ENCODE results near the gene ITGA11. TPM values are rescaled to one million over a fixed set of nuclear protein-coding genes. Genes with fewer than 3 reads are reported as not detected.
"Not testable (repeated sequence)": the region's sequence is repeated elsewhere in the genome, so short reads cannot be mapped to it uniquely, and the experiment has no call there.

The ITGA11 gene
- total and polyA plus RNA-seq, 2 donors (not counting 1 experiment from before 2014, with no cell fraction given), result not detected

GRCh38 chr15:68399096-68400065 lies 32.6 kb downstream of the ITGA11 start:
- H3K4me2 ChIP-seq (replicated peaks; ENCODE audit: low read depth, low read length, poor library complexity, severe bottlenecking), result no peak overlapping the region

GRCh38 chr15:68397999-68398398 lies 34.0 kb downstream of the ITGA11 start:
- H3K27me3 Mint-ChIP-seq, result peaks cover 21% of the 10 kb centered on the region
- H4K20me1 ChIP-seq (ENCODE audit: control insufficient read depth, insufficient read depth, low read length, poor library complexity, severe bottlenecking); H3K4me2 ChIP-seq (replicated peaks; ENCODE audit: low read depth, low read length, poor library complexity, severe bottlenecking); intact Hi-C loops (cut with micrococcal nuclease); H3K4me3 ChIP-seq (ENCODE audit: control extremely low read depth in 1 of 5, extremely low read depth in 1 of 5, insufficient read depth in 1 of 5, low read depth in 2 of 5, low read length in 4 of 5); ATAC-seq (ENCODE audit: low read depth); H2AFZ ChIP-seq (ENCODE audit: insufficient read depth, low read depth, low read length, poor library complexity, severe bottlenecking); H3K27ac Mint-ChIP-seq; H3K79me2 ChIP-seq (ENCODE audit: control insufficient read depth, insufficient read depth, low read length); H3K9me3 Mint-ChIP-seq (ENCODE audit: insufficient read depth); CTCF ChIA-PET; H3K9ac ChIP-seq (ENCODE audit: low read length); POLR2A ChIA-PET; H3K27ac ChIP-seq (ENCODE audit: low read length in 2 of 2); H3K4me1 ChIP-seq (ENCODE audit: control insufficient read depth in 2 of 2, insufficient read depth in 2 of 2, low read length in 2 of 2); H3K27me3 ChIP-seq (replicated peaks in 1 of 4; ENCODE audit: control extremely low read depth in 1 of 4, control insufficient read depth in 3 of 4, insufficient read depth in 4 of 4, low read length in 3 of 4); H3K4me1 Mint-ChIP-seq; H3K36me3 ChIP-seq (replicated peaks in 1 of 2; ENCODE audit: control extremely low read depth in 1 of 2, control insufficient read depth in 1 of 2, extremely low read depth in 1 of 2, insufficient read depth in 2 of 2, low read length in 1 of 2); H3K4me3 Mint-ChIP-seq; H3K9me3 ChIP-seq (ENCODE audit: control extremely low read depth in 1 of 3, control insufficient read depth in 2 of 3, insufficient read depth in 1 of 3, low read length in 2 of 3); DNase-seq: not testable (repeated sequence)
- WGBS (ENCODE audit: insufficient coverage), result no CpG with 5 or more reads among the region's 3 CpGs

More at GRCh38 chr15:68399096-68400065, 32.6 kb downstream of the ITGA11 start:
- Mint-ChIP-seq H3K27me3 (peaks cover 10% of the 10 kb centered on the region), H3K27ac (no peak overlapping the region), H3K4me1 (no peaks in the 10 kb centered on the region), H3K9me3 (ENCODE audit: insufficient read depth) (peaks cover 2% of the 10 kb centered on the region), H3K4me3 (no peak overlapping the region)
- Histone ChIP-seq H3K27me3 (replicated peaks in 1 of 4; ENCODE audit: control extremely low read depth in 1 of 4, control insufficient read depth in 3 of 4, insufficient read depth in 4 of 4, low read length in 3 of 4) (no peaks in the 10 kb centered on the region), H3K79me2 (ENCODE audit: control insufficient read depth, insufficient read depth, low read length) (no peaks in the 10 kb centered on the region), H3K4me3 (ENCODE audit: control extremely low read depth in 1 of 5, extremely low read depth in 1 of 5, insufficient read depth in 1 of 5, low read depth in 2 of 5, low read length in 4 of 5) (no peak overlapping the region), H4K20me1 (ENCODE audit: control insufficient read depth, insufficient read depth, low read length, poor library complexity, severe bottlenecking) (no peaks in the 10 kb centered on the region), H2AFZ (ENCODE audit: insufficient read depth, low read depth, low read length, poor library complexity, severe bottlenecking) (no peak overlapping the region), H3K4me1 (ENCODE audit: control insufficient read depth in 2 of 2, insufficient read depth in 2 of 2, low read length in 2 of 2) (no peaks in the 10 kb centered on the region), H3K9ac (ENCODE audit: low read length) (no peak overlapping the region), H3K36me3 (replicated peaks in 1 of 2; ENCODE audit: control extremely low read depth in 1 of 2, control insufficient read depth in 1 of 2, extremely low read depth in 1 of 2, insufficient read depth in 2 of 2, low read length in 1 of 2) (no peaks in the 10 kb centered on the region), H3K27ac (ENCODE audit: low read length in 2 of 2) (no peak overlapping the region), H3K9me3 (ENCODE audit: control extremely low read depth in 1 of 3, control insufficient read depth in 2 of 3, insufficient read depth in 1 of 3, low read length in 2 of 3) (peaks cover 0 to 12% (median 0%) of the 10 kb centered on the region in 3 donors)
- ChIA-PET POLR2A (no interaction called here), CTCF (no interaction called here)
- DNase-seq (no peak), ATAC-seq (ENCODE audit: low read depth) (no peak)
- TF ChIP-seq CTCF (IDR thresholded peaks at IDR 0.05) (no peak), EZH2 (IDR thresholded peaks at IDR 0.05; ENCODE audit: borderline replicate concordance, insufficient read depth, low read depth, low read length, poor library complexity, severe bottlenecking) (no peak)
- 43% methylated on average over 1 of the region's 5 CpGs for WGBS (ENCODE audit: insufficient coverage)
- intact Hi-C loops (cut with micrococcal nuclease), result no loop called here
